Stimulated activated naive CD8-positive, alpha-beta T cell treated with anti-CD3 and anti-CD28 coated beads, Interleukin-15, amount 100 ng/mL, for 72 hours (primary cell): ENCODE measurements around the gene NUP42.

Experiments
- ATAC-seq: fragments of 150-1000 bp; cut with Tn5 transposase; 2 replicates; pipeline ENCODE4 v1.10.0; 2021; ENCODE audit warnings: mild to moderate bottlenecking, moderate library complexity
- DNase-seq, 2 donors: peaks; one replicate each; pipeline ENCODE4 v3.0.0; 2021 to 2022
- H3K27ac Mint-ChIP-seq, 2 donors: one replicate each; pipeline ENCODE4 v1.8.0; 2022; ENCODE audit warnings: mild to moderate bottlenecking in 2 of 2, mixed read lengths in 2 of 2, moderate library complexity in 2 of 2
- H3K27me3 Mint-ChIP-seq: one replicate; pipeline ENCODE4 v1.8.0; 2022; ENCODE audit warnings: mixed read lengths
- H3K4me1 Mint-ChIP-seq: one replicate; pipeline ENCODE4 v1.8.0; 2022; ENCODE audit warnings: mild to moderate bottlenecking, mixed read lengths
- H3K4me3 Mint-ChIP-seq, 2 donors: one replicate each; pipeline ENCODE4 v1.8.0; 2022; ENCODE audit warnings: mild to moderate bottlenecking in 2 of 2, mixed read lengths in 2 of 2, moderate library complexity in 1 of 2
- H3K9me3 Mint-ChIP-seq, 2 donors: one replicate each; pipeline ENCODE4 v1.8.0; 2022; ENCODE audit warnings: mixed read lengths in 2 of 2

The NUP42 gene

GRCh38 chr7:23238983-23239652 lies 57.3 kb downstream of the NUP42 start:
- no peak for DNase-seq
- ATAC-seq, result no peak
- no peak overlapping the region for H3K4me3 Mint-ChIP-seq
- H3K9me3 Mint-ChIP-seq, result no peaks in the 10 kb centered on the region
- H3K27me3 Mint-ChIP-seq, result peaks cover 14% of the 10 kb centered on the region
- no peaks in the 10 kb centered on the region for H3K4me1 Mint-ChIP-seq
- H3K27ac Mint-ChIP-seq, result no peak overlapping the region

GRCh38 chr7:23239698-23240097 lies 57.9 kb downstream of the NUP42 start:
- Mint-ChIP-seq H3K4me1 (no peaks in the 10 kb centered on the region), H3K27ac (peak overlapping the region in 1 of 2 donors; percentile 15), H3K9me3 (no peaks in the 10 kb centered on the region), H3K4me3 (no peak overlapping the region), H3K27me3 (peaks cover 20% of the 10 kb centered on the region)
- ATAC-seq, result no peak
- DNase-seq, result no peak

GRCh38 chr7:23242321-23242720 lies 60.5 kb downstream of the NUP42 start:
- Mint-ChIP-seq H3K27ac (no peak overlapping the region), H3K4me1 (no peaks in the 10 kb centered on the region), H3K4me3 (no peak overlapping the region), H3K27me3 (peaks cover 43% of the 10 kb centered on the region), H3K9me3 (no peaks in the 10 kb centered on the region)
- DNase-seq (no peak), ATAC-seq (no peak)

- no peak overlapping the region for H3K27ac Mint-ChIP-seq
- no peak for ATAC-seq
- H3K27me3 Mint-ChIP-seq, result peaks cover 49% of the 10 kb centered on the region
- DNase-seq, result no peak
- H3K4me1 Mint-ChIP-seq, result peaks cover 4% of the 10 kb centered on the region
- H3K4me3 Mint-ChIP-seq, result no peak overlapping the region
- no peaks in the 10 kb centered on the region for H3K9me3 Mint-ChIP-seq
Observed at GRCh38 chr7:23242935-23243334, 61.1 kb downstream of the NUP42 start.

GRCh38 chr7:23246555-23246954 lies 64.7 kb downstream of the NUP42 start, which contains the start of gene GPNMB:
Gene GPNMB, plus strand, starts transcription at chr7:23246775. Its CDS starts 83 bp downstream, at chr7:23246858.
- H3K27me3 Mint-ChIP-seq, result peaks cover 85% of the 10 kb centered on the region
- ATAC-seq (no peak), DNase-seq (no peak)
- H3K4me3 Mint-ChIP-seq, result peak within 1 kb of the TSS in 1 of 2 donors; percentile 64
- peaks cover 5 to 6% of the 10 kb centered on the region in 2 donors for H3K9me3 Mint-ChIP-seq
- peaks cover 7% of the 10 kb centered on the region for H3K4me1 Mint-ChIP-seq
- no peak within 1 kb of the TSS for H3K27ac Mint-ChIP-seq

GRCh38 chr7:23247046-23247602 lies 65.3 kb downstream of the NUP42 start:
- DNase-seq, result no peak
- ATAC-seq, result no peak
- Mint-ChIP-seq H3K27me3 (peaks cover 91% of the 10 kb centered on the region), H3K9me3 (peaks cover 8 to 11% of the 10 kb centered on the region in 2 donors), H3K4me1 (peaks cover 7% of the 10 kb centered on the region), H3K4me3 (peak overlapping the region in 1 of 2 donors; percentile 37), H3K27ac (no peak overlapping the region)

- Mint-ChIP-seq H3K4me3 (peak overlapping the region; percentile 23 to 64), H3K9me3 (peaks cover 8 to 15% of the 10 kb centered on the region in 2 donors), H3K27me3 (peaks cover 97% of the 10 kb centered on the region), H3K27ac (peak overlapping the region in 1 of 2 donors; percentile 50), H3K4me1 (peaks cover 7% of the 10 kb centered on the region)
- DNase-seq (no peak), ATAC-seq (no peak)
Observed at GRCh38 chr7:23247603-23248335, 65.9 kb downstream of the NUP42 start.

- Mint-ChIP-seq H3K4me3 (no peak overlapping the region), H3K27me3 (peaks cover 93% of the 10 kb centered on the region), H3K4me1 (peaks cover 7% of the 10 kb centered on the region), H3K9me3 (peaks cover 8 to 15% of the 10 kb centered on the region in 2 donors), H3K27ac (no peak overlapping the region)
- no peak for DNase-seq
- ATAC-seq, result no peak
Observed at GRCh38 chr7:23249486-23249885, 67.6 kb downstream of the NUP42 start.
